ENCODE results near the gene CNTN3. TPM values are rescaled to one million over a fixed set of nuclear protein-coding genes. Genes with fewer than 3 reads are reported as not detected.

The CNTN3 gene
- total RNA-seq, 1 donor: 6.5 TPM

DNA sequence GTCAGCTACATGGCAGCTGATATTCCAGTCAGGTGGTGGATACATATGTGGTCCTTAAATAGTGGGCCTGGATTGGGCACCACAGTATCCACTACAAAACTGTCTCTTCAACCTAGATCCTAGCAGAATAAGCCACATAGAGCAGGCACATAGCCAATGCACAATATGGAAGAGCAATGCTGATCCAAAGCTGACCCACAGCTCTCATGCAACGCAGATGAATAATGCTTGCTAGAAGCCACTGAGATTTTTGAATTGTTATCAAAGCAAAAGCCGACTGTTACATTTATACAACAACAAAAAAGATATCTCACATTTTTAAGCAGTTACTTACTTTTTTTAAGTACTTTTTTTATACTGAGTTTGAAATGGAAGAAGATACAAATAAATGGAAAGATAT is 11.2 kb downstream of the CNTN3 start:
- TF ChIP-seq CTCF (IDR thresholded peaks at IDR 0.05; ENCODE audit: insufficient read depth, low read depth, low read length): no peak
- H3K4me3 ChIP-seq (ENCODE audit: low read depth, low read length): no peak overlapping the region
- DNase-seq (ENCODE audit: low read depth): no peak

DNA sequence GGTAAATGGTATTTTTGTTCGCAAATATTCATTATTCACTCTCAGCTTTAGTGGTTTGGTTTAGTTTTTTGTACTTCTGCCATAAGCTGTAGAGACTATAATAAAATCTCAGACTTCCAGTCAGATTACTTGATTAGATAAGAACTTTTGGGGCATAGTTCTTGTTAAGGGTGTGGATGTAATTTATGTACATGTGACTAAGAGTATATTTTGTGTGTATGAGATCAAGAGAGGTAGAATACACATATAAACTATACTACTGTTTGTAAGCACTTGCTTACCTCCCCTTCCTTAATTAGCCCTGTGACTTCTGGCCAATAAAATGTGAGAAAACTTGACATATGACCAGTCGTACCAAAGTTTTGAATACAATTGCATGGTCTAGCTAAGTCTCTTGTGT is 12.0 kb downstream of the CNTN3 start:
- TF ChIP-seq CTCF (IDR thresholded peaks at IDR 0.05; ENCODE audit: insufficient read depth, low read depth, low read length): no peak
- no peak overlapping the region for H3K4me3 ChIP-seq (ENCODE audit: low read depth, low read length)
- DNase-seq (ENCODE audit: low read depth): no peak

- TF ChIP-seq CTCF (IDR thresholded peaks at IDR 0.05; ENCODE audit: insufficient read depth, low read depth, low read length): no peak
- DNase-seq (ENCODE audit: low read depth): no peak
Observed at GRCh38 chr3:74601793-74602192, 12.7 kb downstream of the CNTN3 start.

DNA sequence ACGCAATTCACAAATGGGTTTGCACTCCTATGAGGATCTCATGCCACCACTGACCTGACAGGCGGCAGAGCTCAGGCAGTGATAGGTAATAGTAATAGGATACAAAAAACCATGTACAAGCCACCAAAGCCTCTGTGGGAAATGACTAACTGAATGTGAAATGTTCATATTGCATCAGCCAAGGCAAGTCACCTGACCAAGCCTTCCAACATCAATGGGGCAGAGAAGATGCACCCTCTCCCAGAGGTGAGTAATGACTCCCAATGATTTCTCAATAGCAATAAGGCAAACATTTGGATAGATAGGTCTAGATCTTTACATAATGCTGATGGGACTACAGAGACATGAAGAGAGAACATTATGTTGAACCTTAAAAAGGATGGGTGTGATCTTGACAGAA is 14.9 kb downstream of the CNTN3 start:
- TF ChIP-seq CTCF (IDR thresholded peaks at IDR 0.05; ENCODE audit: insufficient read depth, low read depth, low read length): no peak
- no peak for DNase-seq (ENCODE audit: low read depth)
- no peak overlapping the region for H3K4me3 ChIP-seq (ENCODE audit: low read depth, low read length)

More at GRCh38 chr3:74601793-74602192, 12.7 kb downstream of the CNTN3 start:
- H3K4me3 ChIP-seq (ENCODE audit: low read depth, low read length): no peak overlapping the region

GRCh38 chr3:74593152-74593551 is 21.3 kb downstream of the CNTN3 start:
- no peak for TF ChIP-seq CTCF (IDR thresholded peaks at IDR 0.05; ENCODE audit: insufficient read depth, low read depth, low read length)
- no peak overlapping the region for H3K4me3 ChIP-seq (ENCODE audit: low read depth, low read length)
- DNase-seq (ENCODE audit: low read depth): no peak

GRCh38 chr3:74592359-74592758 is 22.1 kb downstream of the CNTN3 start:
- no peak for TF ChIP-seq CTCF (IDR thresholded peaks at IDR 0.05; ENCODE audit: insufficient read depth, low read depth, low read length)
- H3K4me3 ChIP-seq (ENCODE audit: low read depth, low read length): no peak overlapping the region
- no peak for DNase-seq (ENCODE audit: low read depth)

DNA sequence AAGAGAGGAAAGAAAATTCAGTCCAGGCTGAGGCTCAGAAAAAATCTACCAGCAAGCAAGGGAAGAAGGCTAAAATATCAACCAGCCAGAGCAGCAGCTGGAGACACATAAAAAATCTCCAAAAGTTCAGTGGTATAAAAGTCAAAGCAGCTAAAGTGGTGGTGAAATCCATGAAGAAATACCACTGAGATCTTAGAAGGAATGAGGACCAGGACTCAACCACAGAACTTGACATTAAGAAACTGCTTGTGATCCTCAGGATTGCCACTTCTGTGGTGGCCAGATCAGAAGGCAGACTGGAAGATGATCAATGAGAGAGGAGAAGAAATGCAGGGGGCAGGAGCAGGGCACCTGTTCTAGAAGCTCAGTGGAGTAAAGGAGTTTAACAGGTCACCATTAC is 22.5 kb downstream of the CNTN3 start:
- no peak for TF ChIP-seq CTCF (IDR thresholded peaks at IDR 0.05; ENCODE audit: insufficient read depth, low read depth, low read length)
- no peak overlapping the region for H3K4me3 ChIP-seq (ENCODE audit: low read depth, low read length)
- DNase-seq (ENCODE audit: low read depth): no peak

Data from fibroblast of villous mesenchyme (primary cell).